ENCODE data around the gene HTT-AS.

Gene HTT-AS

GRCh38 chr4:3074078-3074845, at the start of gene HTT-AS, which contains the start of gene HTT:
Gene HTT-AS (minus strand): TSS chr4:3074538.
Gene HTT (plus strand): TSS chr4:3074681. CDS start chr4:3074826, 145 bp downstream.
- Mint-ChIP-seq H3K36me3 (ENCODE audit: low read depth) (peaks cover 15% of the 10 kb centered on the region), H3K4me3 (peak within 1 kb of the TSS; percentile 90), H3K27me3 (no peaks in the 10 kb centered on the region), H3K4me1 (ENCODE audit: low read depth) (peaks cover 26% of the 10 kb centered on the region), H3K27ac (peak within 1 kb of the TSS; percentile 93), H3K9me3 (no peaks in the 10 kb centered on the region)
- DNase-seq: peak; percentile 96

GRCh38 chr4:3123181-3123671, 48.9 kb upstream of the HTT-AS start:
- Mint-ChIP-seq H3K4me1 (ENCODE audit: low read depth) (peaks cover 23% of the 10 kb centered on the region), H3K9me3 (no peaks in the 10 kb centered on the region), H3K27me3 (no peaks in the 10 kb centered on the region), H3K4me3 (no peak overlapping the region), H3K36me3 (ENCODE audit: low read depth) (peaks cover 86% of the 10 kb centered on the region), H3K27ac (peak overlapping the region; percentile 44)
- DNase-seq: no peak

- Mint-ChIP-seq H3K9me3 (no peaks in the 10 kb centered on the region), H3K4me3 (no peak overlapping the region), H3K27ac (peak overlapping the region; percentile 80), H3K36me3 (ENCODE audit: low read depth) (peaks cover 88% of the 10 kb centered on the region), H3K27me3 (no peaks in the 10 kb centered on the region), H3K4me1 (ENCODE audit: low read depth) (peaks cover 23% of the 10 kb centered on the region)
- no peak for DNase-seq
Measured at GRCh38 chr4:3122081-3122563, 47.8 kb upstream of the HTT-AS start.

GRCh38 chr4:3121596-3121995, 47.3 kb upstream of the HTT-AS start:
- H3K36me3 Mint-ChIP-seq (ENCODE audit: low read depth): peaks cover 88% of the 10 kb centered on the region
- no peaks in the 10 kb centered on the region for H3K9me3 Mint-ChIP-seq
- no peak overlapping the region for H3K4me3 Mint-ChIP-seq
- DNase-seq: no peak
- peaks cover 23% of the 10 kb centered on the region for H3K4me1 Mint-ChIP-seq (ENCODE audit: low read depth)
- H3K27ac Mint-ChIP-seq: no peak overlapping the region
- no peaks in the 10 kb centered on the region for H3K27me3 Mint-ChIP-seq

- H3K4me3 Mint-ChIP-seq: no peak overlapping the region
- H3K9me3 Mint-ChIP-seq: no peaks in the 10 kb centered on the region
- peaks cover 23% of the 10 kb centered on the region for H3K4me1 Mint-ChIP-seq (ENCODE audit: low read depth)
- no peak for DNase-seq
- no peak overlapping the region for H3K27ac Mint-ChIP-seq
- H3K27me3 Mint-ChIP-seq: no peaks in the 10 kb centered on the region
- H3K36me3 Mint-ChIP-seq (ENCODE audit: low read depth): peaks cover 90% of the 10 kb centered on the region
Measured at GRCh38 chr4:3121110-3121509, 46.8 kb upstream of the HTT-AS start.

GRCh38 chr4:3119464-3119863, 45.1 kb upstream of the HTT-AS start:
- H3K4me1 Mint-ChIP-seq (ENCODE audit: low read depth): peaks cover 25% of the 10 kb centered on the region
- H3K9me3 Mint-ChIP-seq: no peaks in the 10 kb centered on the region
- H3K4me3 Mint-ChIP-seq: no peak overlapping the region
- peaks cover 94% of the 10 kb centered on the region for H3K36me3 Mint-ChIP-seq (ENCODE audit: low read depth)
- H3K27me3 Mint-ChIP-seq: no peaks in the 10 kb centered on the region
- H3K27ac Mint-ChIP-seq: peak overlapping the region; percentile 9
- no peak for DNase-seq

- H3K9me3 Mint-ChIP-seq: no peaks in the 10 kb centered on the region
- H3K27me3 Mint-ChIP-seq: no peaks in the 10 kb centered on the region
- H3K36me3 Mint-ChIP-seq (ENCODE audit: low read depth): peaks cover 94% of the 10 kb centered on the region
- no peak overlapping the region for H3K4me3 Mint-ChIP-seq
- DNase-seq: no peak
- H3K27ac Mint-ChIP-seq: peak overlapping the region; percentile 23
- H3K4me1 Mint-ChIP-seq (ENCODE audit: low read depth): peaks cover 16% of the 10 kb centered on the region
Measured at GRCh38 chr4:3118312-3118711, 44.0 kb upstream of the HTT-AS start.

- Mint-ChIP-seq H3K9me3 (no peaks in the 10 kb centered on the region), H3K36me3 (ENCODE audit: low read depth) (peaks cover 95% of the 10 kb centered on the region)
Measured at GRCh38 chr4:3116955-3117354, 42.6 kb upstream of the HTT-AS start.

GRCh38 chr4:3115637-3116270, 41.4 kb upstream of the HTT-AS start:
- H3K4me3 Mint-ChIP-seq: no peak overlapping the region
- peaks cover 98% of the 10 kb centered on the region for H3K36me3 Mint-ChIP-seq (ENCODE audit: low read depth)

More at GRCh38 chr4:3116955-3117354, 42.6 kb upstream of the HTT-AS start:
- no peaks in the 10 kb centered on the region for H3K27me3 Mint-ChIP-seq
- H3K4me1 Mint-ChIP-seq (ENCODE audit: low read depth): peaks cover 6% of the 10 kb centered on the region
- no peak for DNase-seq
- H3K4me3 Mint-ChIP-seq: no peak overlapping the region
- no peak overlapping the region for H3K27ac Mint-ChIP-seq

GRCh38 chr4:3114377-3114776, 40.0 kb upstream of the HTT-AS start:
- peaks cover 4% of the 10 kb centered on the region for H3K4me1 Mint-ChIP-seq (ENCODE audit: low read depth)

More at GRCh38 chr4:3115637-3116270, 41.4 kb upstream of the HTT-AS start:
- Mint-ChIP-seq H3K27ac (no peak overlapping the region), H3K27me3 (no peaks in the 10 kb centered on the region), H3K9me3 (no peaks in the 10 kb centered on the region), H3K4me1 (ENCODE audit: low read depth) (peaks cover 4% of the 10 kb centered on the region)
- no peak for DNase-seq

GRCh38 chr4:3112609-3113469, 38.5 kb upstream of the HTT-AS start:
- H3K27ac Mint-ChIP-seq: no peak overlapping the region
- peaks cover 98% of the 10 kb centered on the region for H3K36me3 Mint-ChIP-seq (ENCODE audit: low read depth)
- no peak for DNase-seq
- H3K4me1 Mint-ChIP-seq (ENCODE audit: low read depth): peaks cover 4% of the 10 kb centered on the region
- no peaks in the 10 kb centered on the region for H3K9me3 Mint-ChIP-seq
- H3K4me3 Mint-ChIP-seq: no peak overlapping the region
- no peaks in the 10 kb centered on the region for H3K27me3 Mint-ChIP-seq

More at GRCh38 chr4:3114377-3114776, 40.0 kb upstream of the HTT-AS start:
- H3K36me3 Mint-ChIP-seq (ENCODE audit: low read depth): peaks cover 99% of the 10 kb centered on the region
- H3K27me3 Mint-ChIP-seq: no peaks in the 10 kb centered on the region
- H3K27ac Mint-ChIP-seq: no peak overlapping the region
- DNase-seq: no peak
- no peak overlapping the region for H3K4me3 Mint-ChIP-seq
- no peaks in the 10 kb centered on the region for H3K9me3 Mint-ChIP-seq

- Mint-ChIP-seq H3K36me3 (ENCODE audit: low read depth) (peaks cover 98% of the 10 kb centered on the region), H3K27me3 (no peaks in the 10 kb centered on the region), H3K4me3 (no peak overlapping the region), H3K27ac (no peak overlapping the region), H3K9me3 (no peaks in the 10 kb centered on the region), H3K4me1 (ENCODE audit: low read depth) (peaks cover 8% of the 10 kb centered on the region)
- DNase-seq: no peak
Measured at GRCh38 chr4:3112201-3112600, 37.9 kb upstream of the HTT-AS start.

- no peaks in the 10 kb centered on the region for H3K9me3 Mint-ChIP-seq
- DNase-seq: no peak
- no peak overlapping the region for H3K4me3 Mint-ChIP-seq
- H3K27me3 Mint-ChIP-seq: no peaks in the 10 kb centered on the region
- H3K4me1 Mint-ChIP-seq (ENCODE audit: low read depth): peaks cover 14% of the 10 kb centered on the region
- no peak overlapping the region for H3K27ac Mint-ChIP-seq
- H3K36me3 Mint-ChIP-seq (ENCODE audit: low read depth): peaks cover 97% of the 10 kb centered on the region
Measured at GRCh38 chr4:3111461-3111860, 37.1 kb upstream of the HTT-AS start.

- Mint-ChIP-seq H3K4me1 (ENCODE audit: low read depth) (peaks cover 17% of the 10 kb centered on the region), H3K9me3 (no peaks in the 10 kb centered on the region), H3K36me3 (ENCODE audit: low read depth) (peaks cover 88% of the 10 kb centered on the region), H3K27ac (no peak overlapping the region), H3K27me3 (no peaks in the 10 kb centered on the region), H3K4me3 (no peak overlapping the region)
- DNase-seq: no peak
Measured at GRCh38 chr4:3108211-3108610, 33.9 kb upstream of the HTT-AS start.
